IMR-90 (cell line): ENCODE data around the gene GCNA. TPM values are rescaled to one million over a fixed set of nuclear protein-coding genes. Genes with fewer than 3 reads are reported as not detected.

Source experiments
- ATAC-seq: fragments of 200-7000 bp; cut with Tn5 transposase; 2 replicates; pipeline ENCODE4 v1.9.1; 2020; ENCODE audit warnings: low read depth, mild to moderate bottlenecking, moderate library complexity
- BruUV-seq: library from RNA; stranded (reverse); fragments of 400-500 nt; replicated peaks from 2 replicates; lab custom pipeline; 2021; lab: Mats Ljungman, UMichigan
- CTCF ChIA-PET: fragments of 300-600 bp; formaldehyde crosslinking; extraction: SDS; loops from one replicate; lab custom pipeline; 2021; ENCODE audit warnings: antibody characterized with exemption; lab: Yijun Ruan, JAX
- POLR2A ChIA-PET: fragments of 300-600 bp; sonication (Branson Sonifier 250); formaldehyde crosslinking; loops from one replicate; lab custom pipeline; 2022; ENCODE audit warnings: antibody characterized with exemption; ENCODE audit not compliant: unreplicated experiment; lab: Charles Lee
- DNase-seq: peaks from one replicate; pipeline ENCODE4 v3.0.0; 2013
- H2AFZ ChIP-seq: replicated peaks from 2 replicates; pipeline ENCODE3; 2013; ENCODE audit warnings: low read length, mild to moderate bottlenecking; ENCODE audit not compliant: poor library complexity
- H2AK5ac ChIP-seq: 2 replicates; pipeline ENCODE4 v1.6.1; 2013; ENCODE audit warnings: low read depth, low read length, inconsistent platforms
- H2AK9ac ChIP-seq: replicated peaks from 2 replicates; pipeline ENCODE3; 2013; ENCODE audit warnings: mild to moderate bottlenecking, low read depth, low read length, moderate library complexity; ENCODE audit not compliant: poor library complexity
- H2BK120ac ChIP-seq: 2 replicates; pipeline ENCODE4 v1.6.1; 2013; ENCODE audit warnings: low read depth, low read length, inconsistent platforms
- H2BK15ac ChIP-seq: 3 replicates; pipeline ENCODE4 v1.6.1; 2013; ENCODE audit warnings: low read depth, low read length, inconsistent platforms
- H2BK20ac ChIP-seq: 2 replicates; pipeline ENCODE4 v1.6.1; 2013; ENCODE audit warnings: low read depth, mild to moderate bottlenecking, inconsistent platforms, low read length, moderate library complexity
- H2BK5ac ChIP-seq: 2 replicates; pipeline ENCODE4 v1.6.1; 2013; ENCODE audit warnings: mild to moderate bottlenecking, low read depth, low read length, inconsistent platforms; ENCODE audit not compliant: poor library complexity, severe bottlenecking
- H3K14ac ChIP-seq: replicated peaks from 2 replicates; pipeline ENCODE4 v1.6.1; 2013; ENCODE audit warnings: low read depth, low read length, inconsistent platforms
- H3K18ac ChIP-seq: 2 replicates; pipeline ENCODE4 v1.6.1; 2013; ENCODE audit warnings: low read depth, low read length, control low read depth
- H3K23ac ChIP-seq: 2 replicates; pipeline ENCODE4 v1.6.1; 2013; ENCODE audit warnings: low read depth, low read length, inconsistent platforms
- H3K27ac ChIP-seq: 2 replicates; pipeline ENCODE4 v1.5.1; 2013; ENCODE audit warnings: mild to moderate bottlenecking, control low read depth, low read length; ENCODE audit not compliant: insufficient read depth
- H3K27me3 ChIP-seq: 2 replicates; pipeline ENCODE4 v1.6.1; 2013; ENCODE audit warnings: low read length; ENCODE audit not compliant: control insufficient read depth, insufficient read depth
- H3K36me3 ChIP-seq: 2 replicates; pipeline ENCODE4 v1.6.1; 2013; ENCODE audit warnings: low read length, mixed read lengths; ENCODE audit not compliant: control insufficient read depth, insufficient read depth
- H3K4ac ChIP-seq: 2 replicates; pipeline ENCODE4 v1.6.1; 2013; ENCODE audit warnings: low read depth, low read length, inconsistent platforms
- H3K4me1 ChIP-seq: 2 replicates; pipeline ENCODE4 v1.6.1; 2013; ENCODE audit warnings: low read length, mixed read lengths; ENCODE audit not compliant: control insufficient read depth, insufficient read depth
- H3K4me2 ChIP-seq: 2 replicates; pipeline ENCODE4 v1.6.1; 2013; ENCODE audit warnings: low read depth, mild to moderate bottlenecking, control low read depth, low read length, moderate library complexity
- H3K4me3 ChIP-seq: 2 replicates; pipeline ENCODE4 v1.5.1; 2013; ENCODE audit warnings: low read depth, mild to moderate bottlenecking, control low read depth, low read length, moderate library complexity; ENCODE audit not compliant: insufficient read depth
- H3K56ac ChIP-seq: 2 replicates; pipeline ENCODE4 v1.6.1; 2013; ENCODE audit warnings: low read length, inconsistent platforms; ENCODE audit not compliant: insufficient read depth; ENCODE audit errors: extremely low read depth
- H3K79me1 ChIP-seq, 2 experiments: 2 replicates each; pipeline ENCODE4 v1.6.1; 2013; ENCODE audit warnings: low read length in 2 of 2, inconsistent platforms in 1 of 2, low read depth in 1 of 2
- H3K9ac ChIP-seq: 2 replicates; pipeline ENCODE4 v1.6.1; 2013; ENCODE audit warnings: low read depth, low read length, control low read depth
- H3K9me1 ChIP-seq: 2 replicates; pipeline ENCODE4 v1.6.1; 2013; ENCODE audit warnings: low read length, inconsistent platforms; ENCODE audit not compliant: insufficient read depth
- H3K9me3 ChIP-seq: 2 replicates; pipeline ENCODE4 v1.6.1; 2013; ENCODE audit warnings: low read length; ENCODE audit not compliant: control insufficient read depth, insufficient read depth
- H4K20me1 ChIP-seq: 2 replicates; pipeline ENCODE4 v1.6.1; 2013; ENCODE audit warnings: low read length, inconsistent platforms; ENCODE audit not compliant: insufficient read depth
- H4K5ac ChIP-seq: 2 replicates; pipeline ENCODE4 v1.6.1; 2013; ENCODE audit warnings: mild to moderate bottlenecking, low read depth, low read length, control low read depth
- H4K8ac ChIP-seq, 2 experiments: 2 replicates each; pipeline ENCODE4 v1.6.1; 2013; ENCODE audit warnings: low read depth in 2 of 2, low read length in 2 of 2, control low read depth in 1 of 2, inconsistent platforms in 1 of 2
- H4K91ac ChIP-seq: 2 replicates; pipeline ENCODE4 v1.6.1; 2013; ENCODE audit warnings: low read depth, low read length, inconsistent platforms; ENCODE audit not compliant: insufficient read depth
- BHLHE40 ChIP-seq: fragments of 150-350 bp; IDR thresholded peaks from 2 replicates; pipeline ENCODE4 v1.6.1; 2016; ENCODE audit warnings: mild to moderate bottlenecking, low read depth, low read length
- CEBPB ChIP-seq: IDR thresholded peaks from 2 replicates; pipeline ENCODE4 v1.6.1; 2012; ENCODE audit warnings: low read depth, low read length, improper control_type of control experiment
- MXI1 ChIP-seq: IDR thresholded peaks from 2 replicates; pipeline ENCODE4 v1.6.1; 2012; ENCODE audit warnings: low read depth, mild to moderate bottlenecking, low read length, moderate library complexity, borderline replicate concordance
- NFE2L2 ChIP-seq: fragments of 150-350 bp; IDR thresholded peaks from 2 replicates; pipeline ENCODE4 v1.6.1; 2016; ENCODE audit warnings: low read depth, mild to moderate bottlenecking, low read length
- POLR2A ChIP-seq: IDR thresholded peaks from 2 replicates; pipeline ENCODE4 v1.6.1; 2012; ENCODE audit warnings: mild to moderate bottlenecking, low read depth, low read length
- RAD21 ChIP-seq: IDR thresholded peaks from 2 replicates; pipeline ENCODE4 v1.6.1; 2012; ENCODE audit warnings: low read length, improper control_type of control experiment
- RCOR1 ChIP-seq: IDR thresholded peaks from 2 replicates; pipeline ENCODE4 v1.6.1; 2012; ENCODE audit warnings: mild to moderate bottlenecking, low read length, improper control_type of control experiment; ENCODE audit not compliant: insufficient replicate concordance
- RFX5 ChIP-seq: IDR thresholded peaks from 2 replicates; pipeline ENCODE4 v1.8.0; 2012; ENCODE audit warnings: low read depth, mild to moderate bottlenecking, low read length, moderate library complexity
- WGBS, 2 experiments: methylation state at CpG; one replicate each; pipeline versions ENCODE4 v1.1.5 to v1.1.7; 2013; ENCODE audit warnings: missing lambda C conversion rate in 2 of 2; ENCODE audit not compliant: insufficient read length in 1 of 2; ENCODE audit errors: extremely low coverage in 2 of 2; 5-methylcytosine and 5-hydroxymethylcytosine counted together
- dilution Hi-C: fragments of 300-500 bp; cut with HindIII; formaldehyde crosslinking; loops from one replicate; pipeline ENCODE4 v1.14.3; 2018; ENCODE audit warnings: low sequenced_read_pairs; ENCODE audit not compliant: unreplicated experiment
- in situ Hi-C: fragments of 300-500 bp; cut with MboI; formaldehyde crosslinking; loops from 3 replicates; pipeline ENCODE4 v1.14.3; 2019; ENCODE audit warnings: low sequenced_read_pairs, inconsistent platforms, mixed read lengths
- intact Hi-C: fragments of 100-400 bp; cut with micrococcal nuclease; formaldehyde crosslinking; loops from 2 replicates; pipeline ENCODE4 v1.10.0; 2022
- polyA plus RNA-seq, 3 experiments: library from polyadenylated mRNA; depleted of rRNA; stranded (reverse); fragments of >200 nt; gene quantifications; 2 replicates each; pipeline ENCODE4 v1.2.3, GENCODE V29; 2012; ENCODE audit warnings: low replicate concordance in 1 of 3
- total RNA-seq: library from RNA; depleted of rRNA; stranded (reverse); fragments of >200 nt; gene quantifications from 2 replicates; pipeline ENCODE4 v1.2.3, GENCODE V29; 2012
- TF ChIP-seq, protein P1 (sequence below): fragments of 150-350 bp; IDR thresholded peaks from 2 replicates; pipeline ENCODE4 v1.6.1; 2017; ENCODE audit warnings: mild to moderate bottlenecking, antibody characterized with exemption, low read length, low read depth

Gene GCNA
- total and polyA plus RNA-seq, 2 of the 4 experiments (the other 2 are of a cell fraction): 0.90 to 1.3 TPM

DNA sequence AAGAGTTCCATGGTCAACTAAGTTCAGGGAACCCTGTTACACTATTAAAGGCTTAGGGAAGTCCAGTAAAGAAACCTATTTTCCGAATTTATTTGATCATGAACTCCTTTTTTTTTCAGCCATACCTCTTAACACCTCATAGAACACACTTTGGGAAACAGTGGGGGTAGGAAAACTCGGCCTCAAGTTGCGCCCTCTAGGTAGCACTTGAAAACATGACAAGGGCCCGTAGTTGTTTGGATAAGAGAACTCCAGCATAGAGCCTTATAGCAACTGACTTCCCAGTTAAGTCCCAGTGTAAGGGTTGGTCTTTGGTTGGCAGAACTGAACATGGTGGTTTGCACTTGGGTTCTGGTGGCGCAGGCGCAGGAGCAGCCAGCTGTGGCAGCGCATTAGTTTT lies 30.9 kb upstream of the GCNA start:
- Histone ChIP-seq H3K4me3 (no peak overlapping the region), H3K56ac (no peak overlapping the region), H3K27me3 (no peaks in the 10 kb centered on the region), H2AK9ac (no peak overlapping the region), H2BK15ac (no peak overlapping the region), H4K5ac (no peak overlapping the region), H2BK120ac (no peak overlapping the region), H3K27ac (no peak overlapping the region), H3K36me3 (peaks cover 19% of the 10 kb centered on the region), H3K18ac (no peak overlapping the region), H3K14ac (no peak overlapping the region), H2AK5ac (no peak overlapping the region), H3K23ac (no peak overlapping the region), H4K20me1 (peaks cover 57% of the 10 kb centered on the region), H2AFZ (no peak overlapping the region), H3K4me1 (no peaks in the 10 kb centered on the region; the same call in none of the 2 replicates), H3K4me2 (no peak overlapping the region), H4K91ac (no peak overlapping the region), H3K79me1 (peaks cover 20 to 43% of the 10 kb centered on the region in 2 experiments), H3K9me3 (no peaks in the 10 kb centered on the region; the same call in 1 of the 2 replicates), H3K9ac (no peak overlapping the region), H3K4ac (no peak overlapping the region), H4K8ac (no peak overlapping the region), H3K9me1 (no peaks in the 10 kb centered on the region; the same call in none of the 2 replicates), H2BK20ac (no peak overlapping the region), H2BK5ac (no peak overlapping the region)
- no CpG with 5 or more reads among the region's 7 CpGs for WGBS, 2 experiments
- in situ Hi-C loops (no loop called here), dilution Hi-C loops (no loop called here), intact Hi-C loops (no loop called here)
- CTCF ChIA-PET: no interaction called here
- POLR2A ChIA-PET: no interaction called here
- BruUV-seq: no TSS peak
- DNase-seq: no peak
- no peak for ATAC-seq
- TF ChIP-seq RCOR1 (no peak), MXI1 (no peak), NFE2L2 (no peak), RAD21 (no peak), BHLHE40 (no peak), CEBPB (no peak), POLR2A (no peak), RFX5 (no peak)
- TF ChIP-seq, protein P1, sequence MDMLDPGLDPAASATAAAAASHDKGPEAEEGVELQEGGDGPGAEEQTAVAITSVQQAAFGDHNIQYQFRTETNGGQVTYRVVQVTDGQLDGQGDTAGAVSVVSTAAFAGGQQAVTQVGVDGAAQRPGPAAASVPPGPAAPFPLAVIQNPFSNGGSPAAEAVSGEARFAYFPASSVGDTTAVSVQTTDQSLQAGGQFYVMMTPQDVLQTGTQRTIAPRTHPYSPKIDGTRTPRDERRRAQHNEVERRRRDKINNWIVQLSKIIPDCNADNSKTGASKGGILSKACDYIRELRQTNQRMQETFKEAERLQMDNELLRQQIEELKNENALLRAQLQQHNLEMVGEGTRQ: no peak
